Omental fat pad (tissue), 4 donors: ENCODE measurements around the gene DNAJB14. TPM values are rescaled to one million over a fixed set of nuclear protein-coding genes. Genes with fewer than 3 reads are reported as not detected.

Experiments
- ATAC-seq: fragments of 150-250 bp; one replicate; pipeline ENCODE4 v1.9.1; 2016; ENCODE audit warnings: mild to moderate bottlenecking, moderate library complexity; ENCODE audit not compliant: low FRiP score
- DNase-seq: peaks from one replicate; pipeline ENCODE4 v3.0.0-alpha.2; 2019; ENCODE audit warnings: low spot score
- total RNA-seq, 4 donors: library from RNA; depleted of rRNA; stranded (reverse); fragments of >200 nt; gene quantifications; one replicate each; pipeline ENCODE4 v1.1.0, GENCODE V29; 2016
- TF ChIP-seq, protein P1 (sequence below), 3 donors: fragments of 450-650 bp; IDR thresholded peaks; one replicate each; pipeline ENCODE4 v1.5.1; 2016 to 2017; ENCODE audit warnings: antibody characterized with exemption in 3 of 3, mild to moderate bottlenecking in 3 of 3, moderate library complexity in 2 of 3

The DNAJB14 gene
- total RNA-seq, 4 donors from 2014 or later = 27.7 to 45.2 (median 32.6) TPM

DNA sequence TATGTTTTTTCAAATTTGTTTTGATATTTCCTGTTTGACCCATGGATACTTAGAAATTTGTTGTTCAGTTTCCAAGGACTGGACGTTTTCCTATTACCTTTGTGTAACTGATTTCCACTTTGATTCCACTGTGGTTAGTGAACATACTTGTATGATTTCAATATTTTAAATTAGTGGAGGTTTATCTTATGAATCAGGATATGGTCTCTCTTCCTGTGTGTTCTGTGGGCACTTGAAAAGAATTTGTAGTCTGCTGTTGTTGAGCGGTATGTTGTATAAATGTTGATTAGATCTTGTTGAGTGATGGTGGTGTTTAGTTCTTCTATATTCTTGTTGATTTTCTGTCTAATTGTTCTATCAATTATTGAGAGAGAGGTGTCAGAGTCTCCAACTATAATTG is 31.0 kb downstream of the DNAJB14 start:
- TF ChIP-seq, protein P1, sequence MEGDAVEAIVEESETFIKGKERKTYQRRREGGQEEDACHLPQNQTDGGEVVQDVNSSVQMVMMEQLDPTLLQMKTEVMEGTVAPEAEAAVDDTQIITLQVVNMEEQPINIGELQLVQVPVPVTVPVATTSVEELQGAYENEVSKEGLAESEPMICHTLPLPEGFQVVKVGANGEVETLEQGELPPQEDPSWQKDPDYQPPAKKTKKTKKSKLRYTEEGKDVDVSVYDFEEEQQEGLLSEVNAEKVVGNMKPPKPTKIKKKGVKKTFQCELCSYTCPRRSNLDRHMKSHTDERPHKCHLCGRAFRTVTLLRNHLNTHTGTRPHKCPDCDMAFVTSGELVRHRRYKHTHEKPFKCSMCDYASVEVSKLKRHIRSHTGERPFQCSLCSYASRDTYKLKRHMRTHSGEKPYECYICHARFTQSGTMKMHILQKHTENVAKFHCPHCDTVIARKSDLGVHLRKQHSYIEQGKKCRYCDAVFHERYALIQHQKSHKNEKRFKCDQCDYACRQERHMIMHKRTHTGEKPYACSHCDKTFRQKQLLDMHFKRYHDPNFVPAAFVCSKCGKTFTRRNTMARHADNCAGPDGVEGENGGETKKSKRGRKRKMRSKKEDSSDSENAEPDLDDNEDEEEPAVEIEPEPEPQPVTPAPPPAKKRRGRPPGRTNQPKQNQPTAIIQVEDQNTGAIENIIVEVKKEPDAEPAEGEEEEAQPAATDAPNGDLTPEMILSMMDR (IDR thresholded peaks at IDR 0.05) = no peak
- ATAC-seq (no peak), DNase-seq (no peak)

DNA sequence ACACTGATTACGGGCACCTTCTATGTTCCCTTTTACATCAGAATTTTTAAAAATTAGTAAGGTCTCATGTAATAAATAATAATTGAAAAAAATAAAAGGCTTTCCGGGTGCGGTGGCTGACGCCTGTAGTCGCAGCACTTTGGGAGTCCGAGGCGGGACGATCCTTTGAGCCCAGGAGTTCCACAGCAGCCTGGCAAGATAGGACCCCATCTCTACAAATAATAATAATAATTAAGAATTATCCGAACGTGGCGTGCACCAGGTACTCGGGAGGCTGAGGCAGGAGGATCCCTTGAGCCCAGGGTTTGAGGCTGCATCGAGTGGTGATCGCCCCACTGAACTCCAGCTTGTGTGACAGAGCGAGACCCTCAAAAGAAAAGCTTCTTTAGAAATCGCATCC is 51.4 kb downstream of the DNAJB14 start:
- DNase-seq (no peak), ATAC-seq (no peak)
- TF ChIP-seq, protein P1 (IDR thresholded peaks at IDR 0.05) = no peak

DNA sequence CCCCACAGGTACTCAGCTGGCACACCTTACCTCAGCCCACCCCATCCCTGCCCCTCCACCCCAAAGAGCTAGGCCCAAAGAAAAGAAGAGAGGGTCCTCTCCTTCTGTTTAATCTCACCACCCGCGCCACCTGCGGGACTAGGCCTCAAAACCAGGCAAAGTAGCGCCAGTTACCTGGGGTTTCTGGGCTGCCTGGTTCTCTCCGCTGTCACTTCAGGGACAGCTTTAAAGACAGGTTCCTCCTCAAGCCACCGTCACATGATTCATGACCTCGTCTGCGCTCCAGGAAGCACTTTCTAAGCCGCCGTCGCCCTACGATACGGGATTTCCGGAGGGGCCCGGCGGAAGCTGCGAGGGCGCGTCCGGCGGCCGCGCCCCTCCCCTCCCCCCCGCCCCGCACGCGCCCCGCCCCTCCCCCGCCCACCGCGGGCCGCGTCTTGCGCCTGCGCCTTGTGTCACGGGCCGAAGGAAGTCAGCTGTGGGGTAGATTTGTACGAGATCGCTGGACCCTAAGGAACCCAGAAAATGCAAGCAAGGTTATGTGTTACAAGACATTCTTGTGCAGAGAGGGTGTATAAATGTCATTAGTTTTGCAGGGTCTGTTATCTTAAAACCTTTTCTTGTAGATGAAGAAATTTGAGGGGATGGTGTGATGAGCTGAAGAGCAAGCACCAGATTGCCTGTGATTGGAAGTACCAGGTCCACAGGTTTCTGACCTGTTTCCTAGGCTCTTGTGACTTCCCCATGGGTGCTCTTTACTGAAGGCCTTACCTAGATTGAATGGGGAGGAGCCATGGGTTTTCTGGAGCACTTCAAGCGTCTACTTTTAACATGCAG is 52.0 kb downstream of the DNAJB14 start, which contains the start of gene LAMTOR3:
LAMTOR3 (minus strand) TSS at position 267 of the 837 bp plus-strand sequence. CDS start 464 bp downstream, outside the sequence.
- TF ChIP-seq, protein P1 (IDR thresholded peaks at IDR 0.05) = no peak
- DNase-seq (peak; percentile 54), ATAC-seq (peak; percentile 97)

DNA sequence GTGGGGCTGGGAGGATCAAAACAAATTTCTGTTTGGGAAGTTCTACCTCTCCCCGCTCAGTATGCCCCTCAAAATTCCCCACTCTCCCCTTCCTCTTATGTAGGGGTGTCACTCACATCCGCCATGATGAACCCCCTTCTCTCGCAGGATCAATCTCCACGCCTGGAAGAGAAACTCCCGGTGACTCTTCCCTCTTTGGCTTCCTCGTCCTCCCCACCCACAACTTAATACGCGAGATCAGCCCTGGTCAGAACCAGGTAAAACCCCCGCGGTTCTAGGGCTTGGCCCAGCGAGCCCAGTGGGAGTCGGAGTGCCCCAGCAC is 52.6 kb downstream of the DNAJB14 start:
- TF ChIP-seq, protein P1 (IDR thresholded peaks at IDR 0.05) = no peak
- ATAC-seq (peak; percentile 78), DNase-seq (no peak)

DNA sequence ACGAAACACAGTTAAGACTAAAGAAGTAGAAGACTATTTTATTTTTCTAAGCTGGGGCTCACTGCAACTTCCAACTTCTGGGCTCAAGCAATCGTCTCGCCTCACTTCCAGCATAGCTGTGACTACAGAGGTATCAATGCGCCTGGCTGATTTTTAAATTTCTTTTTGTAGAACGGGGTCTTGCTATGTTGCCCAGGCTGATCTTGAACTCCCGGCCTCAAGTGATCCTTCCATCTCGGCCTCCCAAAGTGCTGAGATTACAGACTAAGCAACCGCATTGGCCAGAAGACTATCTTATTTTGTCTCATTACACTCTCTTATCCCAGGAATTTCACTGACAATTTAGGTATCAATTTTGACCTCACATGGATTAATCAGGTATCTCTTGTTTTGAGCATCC is 53.4 kb downstream of the DNAJB14 start:
- ATAC-seq (no peak), DNase-seq (no peak)
- TF ChIP-seq, protein P1 (IDR thresholded peaks at IDR 0.05) = no peak

DNA sequence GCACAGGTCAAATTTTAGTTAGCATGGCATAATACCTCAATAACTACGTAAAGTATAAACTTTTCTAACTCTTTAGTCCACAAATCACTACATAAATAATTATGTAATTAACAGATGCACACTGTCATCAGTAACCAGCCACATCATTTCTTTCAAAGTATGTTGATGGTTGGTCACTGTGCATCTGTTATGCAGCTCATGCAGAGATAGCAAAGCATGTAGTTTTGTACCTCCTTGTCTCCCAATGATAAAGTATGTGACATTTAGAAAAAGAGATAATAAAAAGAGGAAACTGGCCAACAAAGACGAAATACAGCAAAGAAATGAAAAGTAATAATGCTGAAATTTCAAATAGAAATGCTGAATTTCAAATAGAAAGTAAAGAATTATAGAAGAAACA is 55.1 kb downstream of the DNAJB14 start:
- DNase-seq (no peak), ATAC-seq (no peak)
- TF ChIP-seq, protein P1 (IDR thresholded peaks at IDR 0.05) = no peak

DNA sequence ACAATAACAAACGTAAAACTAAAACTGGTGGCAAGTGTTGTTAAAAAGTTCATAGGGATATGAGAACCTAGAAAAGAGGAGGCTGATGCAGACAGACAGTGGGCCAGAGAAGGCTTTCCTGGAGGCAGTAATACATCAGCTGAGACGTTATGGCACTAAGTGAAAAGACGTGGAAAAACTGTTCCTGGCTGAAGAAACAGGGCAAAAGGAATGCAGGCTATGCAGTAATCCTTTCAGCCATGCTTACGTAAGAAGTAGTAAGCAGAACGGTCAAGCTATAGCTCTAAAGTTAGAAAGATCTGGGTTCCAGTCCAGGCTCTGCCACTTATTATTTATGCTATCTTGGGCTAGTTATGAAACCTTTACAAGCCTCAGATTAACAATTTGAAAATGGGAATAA is 58.6 kb downstream of the DNAJB14 start:
- TF ChIP-seq, protein P1 (IDR thresholded peaks at IDR 0.05) = no peak
- no peak for ATAC-seq

More for the DNA sequence above, 58.6 kb downstream of the DNAJB14 start:
- no peak for DNase-seq
